ENCODE results near the gene THRA.

THRA gene

DNA sequence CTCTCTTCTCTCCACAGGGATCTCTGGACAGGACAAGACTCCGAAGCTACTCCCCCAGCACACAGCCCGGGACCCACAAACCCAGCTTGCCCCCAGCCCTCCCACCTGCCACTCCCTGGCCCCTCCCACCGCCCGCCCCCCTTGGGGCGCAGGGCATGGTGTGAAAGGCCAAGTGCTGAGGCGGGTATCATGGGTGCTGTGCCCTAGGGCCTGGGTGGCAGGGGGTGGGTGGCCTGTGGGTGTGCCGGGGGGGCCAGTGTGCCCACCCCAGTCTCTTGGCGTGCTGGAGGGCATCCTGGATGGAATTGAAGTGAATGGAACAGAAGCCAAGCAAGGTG lies 11.4 kb downstream of the THRA start:
- no peaks in the 10 kb centered on the region for H3K27me3 ChIP-seq (ENCODE audit: control insufficient read depth, low read length)
- H3K36me3 ChIP-seq (ENCODE audit: control insufficient read depth, low read length), result no peaks in the 10 kb centered on the region
- no peaks in the 10 kb centered on the region for H4K20me1 ChIP-seq (ENCODE audit: control insufficient read depth, insufficient read depth, low read depth, low read length)
- no peak overlapping the region for H3K4me2 ChIP-seq (ENCODE audit: low read length)
- H3F3A ChIP-seq (ENCODE audit: control insufficient read depth, insufficient read depth), result no peaks in the 10 kb centered on the region
- no peaks in the 10 kb centered on the region for H3K79me2 ChIP-seq (ENCODE audit: control insufficient read depth, low read length)
- no peak for TF ChIP-seq EZH2phosphoT487 (IDR thresholded peaks at IDR 0.05; ENCODE audit: borderline replicate concordance, low read length)
- TF ChIP-seq, protein P1, sequence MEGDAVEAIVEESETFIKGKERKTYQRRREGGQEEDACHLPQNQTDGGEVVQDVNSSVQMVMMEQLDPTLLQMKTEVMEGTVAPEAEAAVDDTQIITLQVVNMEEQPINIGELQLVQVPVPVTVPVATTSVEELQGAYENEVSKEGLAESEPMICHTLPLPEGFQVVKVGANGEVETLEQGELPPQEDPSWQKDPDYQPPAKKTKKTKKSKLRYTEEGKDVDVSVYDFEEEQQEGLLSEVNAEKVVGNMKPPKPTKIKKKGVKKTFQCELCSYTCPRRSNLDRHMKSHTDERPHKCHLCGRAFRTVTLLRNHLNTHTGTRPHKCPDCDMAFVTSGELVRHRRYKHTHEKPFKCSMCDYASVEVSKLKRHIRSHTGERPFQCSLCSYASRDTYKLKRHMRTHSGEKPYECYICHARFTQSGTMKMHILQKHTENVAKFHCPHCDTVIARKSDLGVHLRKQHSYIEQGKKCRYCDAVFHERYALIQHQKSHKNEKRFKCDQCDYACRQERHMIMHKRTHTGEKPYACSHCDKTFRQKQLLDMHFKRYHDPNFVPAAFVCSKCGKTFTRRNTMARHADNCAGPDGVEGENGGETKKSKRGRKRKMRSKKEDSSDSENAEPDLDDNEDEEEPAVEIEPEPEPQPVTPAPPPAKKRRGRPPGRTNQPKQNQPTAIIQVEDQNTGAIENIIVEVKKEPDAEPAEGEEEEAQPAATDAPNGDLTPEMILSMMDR (IDR thresholded peaks at IDR 0.05; ENCODE audit: low read depth, low read length, poor library complexity, severe bottlenecking), result no peak
- peaks cover 37% of the 10 kb centered on the region for H3K4me1 ChIP-seq (ENCODE audit: control insufficient read depth, low read length)
- H3K9me2 ChIP-seq (replicated peaks; ENCODE audit: control insufficient read depth, low read length), result no peaks in the 10 kb centered on the region
- H3K27ac ChIP-seq (ENCODE audit: low read depth, low read length), result no peak overlapping the region
- H3K9me3 ChIP-seq (ENCODE audit: control insufficient read depth, insufficient read depth, low read length), result no peaks in the 10 kb centered on the region
- no peak overlapping the region for H3K4me3 ChIP-seq (ENCODE audit: low read length)

- Histone ChIP-seq H4K20me1 (ENCODE audit: control insufficient read depth, insufficient read depth, low read depth, low read length) (no peaks in the 10 kb centered on the region), H3K4me3 (ENCODE audit: low read length) (no peak overlapping the region), H3K27ac (ENCODE audit: low read depth, low read length) (no peak overlapping the region), H3F3A (ENCODE audit: control insufficient read depth, insufficient read depth) (no peaks in the 10 kb centered on the region), H3K36me3 (ENCODE audit: control insufficient read depth, low read length) (no peaks in the 10 kb centered on the region), H3K79me2 (ENCODE audit: control insufficient read depth, low read length) (no peaks in the 10 kb centered on the region), H3K4me2 (ENCODE audit: low read length) (peak overlapping the region; percentile 57), H3K27me3 (ENCODE audit: control insufficient read depth, low read length) (no peaks in the 10 kb centered on the region), H3K9me3 (ENCODE audit: control insufficient read depth, insufficient read depth, low read length) (no peaks in the 10 kb centered on the region), H3K4me1 (ENCODE audit: control insufficient read depth, low read length) (peaks cover 30% of the 10 kb centered on the region), H3K9me2 (replicated peaks; ENCODE audit: control insufficient read depth, low read length) (no peaks in the 10 kb centered on the region)
- TF ChIP-seq, protein P1 (IDR thresholded peaks at IDR 0.05; ENCODE audit: low read depth, low read length, poor library complexity, severe bottlenecking), result no peak
- no peak for TF ChIP-seq EZH2phosphoT487 (IDR thresholded peaks at IDR 0.05; ENCODE audit: borderline replicate concordance, low read length)
These were observed 12.1 kb downstream of the THRA start for GRCh38 chr17:40074871-40075200.

DNA sequence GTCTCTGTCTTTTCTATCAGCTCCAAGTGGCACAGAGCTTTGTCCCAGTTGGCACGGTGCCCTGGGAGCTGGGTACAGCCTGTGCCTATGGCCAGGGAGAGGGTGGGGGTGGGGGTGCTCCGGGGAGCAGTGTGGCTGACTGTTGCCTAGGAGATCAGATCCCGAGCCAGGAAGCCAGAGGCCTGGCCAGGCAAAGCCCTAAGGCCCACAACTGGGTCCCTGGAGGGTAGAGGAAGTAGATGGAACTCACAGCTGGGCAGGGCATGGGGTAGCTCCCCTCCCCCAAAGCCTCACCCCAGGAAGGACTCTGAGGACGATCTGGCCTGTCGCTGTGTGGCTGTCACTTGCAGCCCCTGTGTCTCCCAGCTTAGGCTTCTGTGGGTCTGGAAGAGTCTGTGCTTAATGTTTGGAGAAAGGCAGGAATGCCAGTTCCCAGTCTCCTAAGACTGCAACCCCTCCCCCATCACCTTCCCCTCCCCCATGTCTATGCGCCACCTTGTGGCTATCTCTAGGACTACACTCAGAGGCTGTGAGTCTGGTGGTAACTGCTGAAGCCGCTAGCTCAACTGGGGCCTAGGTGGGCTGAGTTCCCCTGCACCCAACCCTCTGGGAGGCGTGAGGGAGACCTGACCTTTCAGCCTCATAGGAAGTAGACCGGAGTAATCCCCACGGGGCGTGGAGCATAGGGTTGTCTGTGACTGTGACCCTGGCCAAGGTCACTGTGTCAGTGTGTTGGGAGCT lies 12.6 kb downstream of the THRA start:
- Histone ChIP-seq H3K4me3 (ENCODE audit: low read length) (peak overlapping the region; percentile 36), H3K9me3 (ENCODE audit: control insufficient read depth, insufficient read depth, low read length) (no peaks in the 10 kb centered on the region), H3K9me2 (replicated peaks; ENCODE audit: control insufficient read depth, low read length) (no peaks in the 10 kb centered on the region), H3K27me3 (ENCODE audit: control insufficient read depth, low read length) (no peaks in the 10 kb centered on the region), H3K4me1 (ENCODE audit: control insufficient read depth, low read length) (peaks cover 25% of the 10 kb centered on the region), H3K36me3 (ENCODE audit: control insufficient read depth, low read length) (no peaks in the 10 kb centered on the region), H3K79me2 (ENCODE audit: control insufficient read depth, low read length) (no peaks in the 10 kb centered on the region), H3K27ac (ENCODE audit: low read depth, low read length) (no peak overlapping the region), H3F3A (ENCODE audit: control insufficient read depth, insufficient read depth) (no peaks in the 10 kb centered on the region), H4K20me1 (ENCODE audit: control insufficient read depth, insufficient read depth, low read depth, low read length) (no peaks in the 10 kb centered on the region), H3K4me2 (ENCODE audit: low read length) (peak overlapping the region; percentile 57)
- no peak for TF ChIP-seq EZH2phosphoT487 (IDR thresholded peaks at IDR 0.05; ENCODE audit: borderline replicate concordance, low read length)
- TF ChIP-seq, protein P1 (IDR thresholded peaks at IDR 0.05; ENCODE audit: low read depth, low read length, poor library complexity, severe bottlenecking), result peak; percentile 99

Measured in DOHH2 (cell line).